GM12878 (cell line): ENCODE results near the gene OR14C36. TPM values are rescaled to one million over a fixed set of nuclear protein-coding genes. Genes with fewer than 3 reads are reported as not detected.
"Not testable (repeated sequence)": the region's sequence is repeated elsewhere in the genome, so short reads cannot be mapped to it uniquely, and the experiment has no call there.

ENCODE experiments used
- ATAC-seq: fragments of 200-7000 bp; cut with Tn5 transposase; 3 replicates; pipeline ENCODE4 v1.9.1; 2020; ENCODE audit warnings: mild to moderate bottlenecking, moderate library complexity
- BruUV-seq: library from RNA; stranded (reverse); fragments of 400-500 nt; replicated peaks from 2 replicates; lab custom pipeline; 2021; lab: Mats Ljungman, UMichigan
- CTCF ChIA-PET: fragments of 300-600 bp; sonication (Branson Sonifier 250); formaldehyde crosslinking; extraction: SDS; loops from one replicate; lab custom pipeline; 2021; ENCODE audit warnings: inconsistent platforms; lab: Yijun Ruan, JAX
- POLR2A ChIA-PET: fragments of 350-600 bp; formaldehyde crosslinking; extraction: SDS; loops from one replicate; lab custom pipeline; 2021; ENCODE audit warnings: inconsistent platforms; lab: Charles Lee
- RAD21 ChIA-PET: fragments of 300-600 bp; sonication (Branson Sonifier 250); formaldehyde crosslinking; loops from one replicate; lab custom pipeline; 2023; ENCODE audit warnings: antibody characterized with exemption; ENCODE audit not compliant: unreplicated experiment; lab: Charles Lee
- SMC1A ChIA-PET: fragments of 300-600 bp; sonication (Branson Sonifier 250); formaldehyde crosslinking; loops from one replicate; lab custom pipeline; 2023; ENCODE audit not compliant: unreplicated experiment, uncharacterized antibody; lab: Charles Lee
- DNase-seq: peaks from one replicate; pipeline ENCODE4 v3.0.0-alpha.2; 2011; ENCODE audit warnings: low read depth, low spot score
- FAIRE-seq: peaks from 3 replicates; lab custom pipeline; 2011; peaks lifted over from hg19 to GRCh38; lab: Jason Lieb, UNC
- H2AFZ ChIP-seq: 2 replicates; pipeline ENCODE4 v1.6.0; 2011; ENCODE audit warnings: low read depth, low read length, control low read depth; ENCODE audit not compliant: control insufficient read depth
- H3K27ac ChIP-seq: 2 replicates; pipeline ENCODE4 v1.5.1; 2011; ENCODE audit warnings: control low read depth; ENCODE audit not compliant: control insufficient read depth, insufficient read depth
- H3K27me3 ChIP-seq, 2 experiments: replicated peaks in 1 of 2; 2 replicates each; pipeline versions ENCODE4 v1.6.0 to v1.6.1; 2011; ENCODE audit warnings: low read length in 1 of 2; ENCODE audit not compliant: control insufficient read depth in 2 of 2, insufficient read depth in 2 of 2
- H3K36me3 ChIP-seq, 2 experiments: 2 replicates each; pipeline ENCODE4 v1.5.1; 2011; ENCODE audit warnings: low read length in 1 of 2; ENCODE audit not compliant: control insufficient read depth in 2 of 2, insufficient read depth in 2 of 2
- H3K4me1 ChIP-seq: 2 replicates; pipeline ENCODE4 v1.6.1; 2011; ENCODE audit warnings: mild to moderate bottlenecking, low read length, moderate library complexity, mixed read lengths; ENCODE audit not compliant: control insufficient read depth, insufficient read depth
- H3K4me2 ChIP-seq: 2 replicates; pipeline ENCODE4 v1.6.0; 2011; ENCODE audit warnings: control low read depth; ENCODE audit not compliant: control insufficient read depth, insufficient read depth
- H3K4me3 ChIP-seq: fragments of 200-600 bp; sonication (generic); 2 replicates; pipeline ENCODE4 v1.5.1; 2016
- H3K79me2 ChIP-seq: 2 replicates; pipeline ENCODE4 v1.6.0; 2011; ENCODE audit warnings: low read length; ENCODE audit not compliant: control insufficient read depth, insufficient read depth
- H3K9ac ChIP-seq: 2 replicates; pipeline ENCODE4 v1.8.0; 2011; ENCODE audit warnings: low read length, control low read depth, mixed read lengths; ENCODE audit not compliant: control insufficient read depth, insufficient read depth
- H3K9me3 ChIP-seq: replicated peaks from 3 replicates; pipeline ENCODE4 v1.5.1; 2011; ENCODE audit warnings: mild to moderate bottlenecking, low read length; ENCODE audit not compliant: control insufficient read depth, insufficient read depth
- H4K20me1 ChIP-seq: 2 replicates; pipeline ENCODE4 v1.6.0; 2011; ENCODE audit not compliant: control insufficient read depth, insufficient read depth
- CREB1 ChIP-seq: IDR thresholded peaks from 2 replicates; pipeline ENCODE4 v1.6.1; 2012; ENCODE audit warnings: low read depth, mild to moderate bottlenecking, inconsistent platforms
- EP300 ChIP-seq, 2 experiments: fragments of 150-350 bp in 1 of 2; IDR thresholded peaks; 2 replicates each; pipeline ENCODE4 v1.6.1; 2011 to 2012; ENCODE audit warnings: low read depth in 2 of 2, low read length in 2 of 2, borderline replicate concordance in 1 of 2, improper control_type of control experiment in 1 of 2, inconsistent platforms in 1 of 2; ENCODE audit not compliant: control insufficient read depth in 1 of 2
- MTA3 ChIP-seq: IDR thresholded peaks from 2 replicates; pipeline ENCODE4 v1.6.1; 2012; ENCODE audit warnings: low read length, inconsistent platforms, borderline replicate concordance
- ZNF217 ChIP-seq: fragments of 450-650 bp; IDR thresholded peaks from 2 replicates; pipeline ENCODE4 v1.6.1; 2017; ENCODE audit warnings: antibody characterized with exemption, mild to moderate bottlenecking
- WGBS: methylation state at CpG from one replicate; pipeline ENCODE4 v1.1.6; 2016; ENCODE audit warnings: low lambda C conversion rate; ENCODE audit not compliant: insufficient replicate concordance, insufficient coverage; ENCODE audit errors: missing lambda C conversion rate; 5-methylcytosine and 5-hydroxymethylcytosine counted together
- in situ Hi-C: fragments of 300-500 bp; cut with MboI; formaldehyde crosslinking; loops from 9 replicates; pipeline ENCODE4 v1.14.3; 2018; ENCODE audit warnings: mixed read lengths
- intact Hi-C: fragments of 100-400 bp; cut with micrococcal nuclease; formaldehyde crosslinking; loops from one replicate; pipeline ENCODE4 v1.14.2; 2022; ENCODE audit not compliant: unreplicated experiment
- polyA plus RNA-seq, 11 experiments: library from polyadenylated mRNA; depleted of rRNA in 4 of 11; unstranded in 6 of 11; stranded (reverse) in 5 of 11; fragments of >200 nt; fragmentation: Nextera tagmentation in 4 of 11; fragmentation: Illumina TruSeq in 1 of 11; extraction: Ambion mirVana in 4 of 11; extraction: Trizol in 1 of 11; gene quantifications; 1 replicate in 1 of 11; 2 replicates in 10 of 11; pipeline versions ENCODE4 v1.2.1 to v1.2.3, GENCODE V29; 2011 to 2016; ENCODE audit warnings: inconsistent platforms in 2 of 11, missing spikeins in 2 of 11, low read depth in 1 of 11
- total RNA-seq, 4 experiments: library from RNA; depleted of rRNA in 3 of 4; stranded (reverse); fragments of >200 nt in 3 of 4; fragmentation: Illumina TruSeq in 1 of 4; extraction: Trizol in 1 of 4; gene quantifications; 2 replicates each; pipeline versions ENCODE4 v1.2.1 to v1.2.3, GENCODE V29; 2013 to 2021
- TF ChIP-seq, protein P1 (sequence below): IDR thresholded peaks from 2 replicates; pipeline ENCODE4 v1.6.1; 2012; ENCODE audit warnings: low read depth, low read length, improper control_type of control experiment
- TF ChIP-seq, protein P2 (sequence below): fragments of 450-650 bp; IDR thresholded peaks from 2 replicates; pipeline ENCODE4 v1.6.1; 2017; ENCODE audit warnings: mild to moderate bottlenecking, moderate library complexity

OR14C36 gene
- total and polyA plus RNA-seq, 10 of the 15 experiments (the other 5 are each of a cell fraction or from before 2014, with no cell fraction given): not detected

DNA sequence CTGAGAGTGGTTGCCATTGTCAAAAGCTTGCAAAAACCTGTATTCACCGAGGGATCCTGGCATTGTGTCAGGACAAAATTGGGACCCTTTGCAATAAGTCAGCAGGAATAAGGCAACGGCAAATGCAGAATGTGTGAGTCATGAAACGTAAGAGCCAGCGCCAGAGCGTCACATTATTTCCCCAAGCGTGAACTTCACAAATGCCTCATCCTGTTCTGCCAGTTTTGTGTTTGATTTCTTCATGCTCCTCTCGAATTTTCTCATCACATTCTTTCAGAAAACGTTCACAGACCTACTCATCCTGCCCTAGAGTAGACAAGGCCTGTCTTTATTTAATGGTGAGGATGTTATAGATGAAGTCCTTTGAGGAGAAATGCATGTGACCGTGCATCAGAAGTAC is 42.9 kb upstream of the OR14C36 start:
- H3K79me2 ChIP-seq, FAIRE-seq, H3K4me1 ChIP-seq, SMC1A ChIA-PET, H3K9ac ChIP-seq, CTCF ChIA-PET, POLR2A ChIA-PET, H3K27ac ChIP-seq, H4K20me1 ChIP-seq, H3K4me2 ChIP-seq, ATAC-seq, H3K36me3 ChIP-seq, BruUV-seq, RAD21 ChIA-PET, intact Hi-C loops, H3K27me3 ChIP-seq, H3K4me3 ChIP-seq, H3K9me3 ChIP-seq, in situ Hi-C loops, H2AFZ ChIP-seq, DNase-seq: not testable (repeated sequence)
- 48% methylated on average over 6 of the region's 9 CpGs for WGBS

DNA sequence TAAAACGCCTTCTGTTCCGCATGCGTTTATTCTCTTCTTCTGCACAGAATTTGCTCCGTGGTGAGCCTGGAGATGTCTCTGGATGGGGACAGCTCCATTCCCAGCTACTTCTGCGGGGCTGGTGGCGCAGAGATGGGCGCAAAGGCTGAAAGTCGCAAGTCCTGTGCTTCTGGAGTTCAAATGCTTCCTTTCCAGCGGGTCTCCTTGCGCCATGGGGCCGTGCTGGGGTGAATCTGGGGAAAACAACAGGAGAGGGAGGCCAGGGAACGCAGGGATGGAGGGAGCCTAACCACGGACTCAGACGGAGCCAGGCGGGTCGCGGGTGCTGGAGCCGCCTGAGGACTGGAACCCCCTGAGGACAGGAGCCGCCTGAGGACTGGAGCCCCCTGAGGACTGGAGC is 42.5 kb upstream of the OR14C36 start:
- no peaks in the 10 kb centered on the region for H3K27me3 ChIP-seq
- POLR2A ChIA-PET: no interaction called here
- H3K27ac ChIP-seq: no peak overlapping the region
- SMC1A ChIA-PET: no interaction called here
- TF ChIP-seq, protein P1, sequence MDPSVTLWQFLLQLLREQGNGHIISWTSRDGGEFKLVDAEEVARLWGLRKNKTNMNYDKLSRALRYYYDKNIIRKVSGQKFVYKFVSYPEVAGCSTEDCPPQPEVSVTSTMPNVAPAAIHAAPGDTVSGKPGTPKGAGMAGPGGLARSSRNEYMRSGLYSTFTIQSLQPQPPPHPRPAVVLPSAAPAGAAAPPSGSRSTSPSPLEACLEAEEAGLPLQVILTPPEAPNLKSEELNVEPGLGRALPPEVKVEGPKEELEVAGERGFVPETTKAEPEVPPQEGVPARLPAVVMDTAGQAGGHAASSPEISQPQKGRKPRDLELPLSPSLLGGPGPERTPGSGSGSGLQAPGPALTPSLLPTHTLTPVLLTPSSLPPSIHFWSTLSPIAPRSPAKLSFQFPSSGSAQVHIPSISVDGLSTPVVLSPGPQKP: no peak
- TF ChIP-seq ZNF217 (no peak), CREB1 (no peak), MTA3 (no peak), EP300 (IDR thresholded peaks at IDR 0.05; ENCODE audit: borderline replicate concordance in 1 of 2, control insufficient read depth in 1 of 2, low read depth in 2 of 2, low read length in 2 of 2) (no peak)
- TF ChIP-seq, protein P2, sequence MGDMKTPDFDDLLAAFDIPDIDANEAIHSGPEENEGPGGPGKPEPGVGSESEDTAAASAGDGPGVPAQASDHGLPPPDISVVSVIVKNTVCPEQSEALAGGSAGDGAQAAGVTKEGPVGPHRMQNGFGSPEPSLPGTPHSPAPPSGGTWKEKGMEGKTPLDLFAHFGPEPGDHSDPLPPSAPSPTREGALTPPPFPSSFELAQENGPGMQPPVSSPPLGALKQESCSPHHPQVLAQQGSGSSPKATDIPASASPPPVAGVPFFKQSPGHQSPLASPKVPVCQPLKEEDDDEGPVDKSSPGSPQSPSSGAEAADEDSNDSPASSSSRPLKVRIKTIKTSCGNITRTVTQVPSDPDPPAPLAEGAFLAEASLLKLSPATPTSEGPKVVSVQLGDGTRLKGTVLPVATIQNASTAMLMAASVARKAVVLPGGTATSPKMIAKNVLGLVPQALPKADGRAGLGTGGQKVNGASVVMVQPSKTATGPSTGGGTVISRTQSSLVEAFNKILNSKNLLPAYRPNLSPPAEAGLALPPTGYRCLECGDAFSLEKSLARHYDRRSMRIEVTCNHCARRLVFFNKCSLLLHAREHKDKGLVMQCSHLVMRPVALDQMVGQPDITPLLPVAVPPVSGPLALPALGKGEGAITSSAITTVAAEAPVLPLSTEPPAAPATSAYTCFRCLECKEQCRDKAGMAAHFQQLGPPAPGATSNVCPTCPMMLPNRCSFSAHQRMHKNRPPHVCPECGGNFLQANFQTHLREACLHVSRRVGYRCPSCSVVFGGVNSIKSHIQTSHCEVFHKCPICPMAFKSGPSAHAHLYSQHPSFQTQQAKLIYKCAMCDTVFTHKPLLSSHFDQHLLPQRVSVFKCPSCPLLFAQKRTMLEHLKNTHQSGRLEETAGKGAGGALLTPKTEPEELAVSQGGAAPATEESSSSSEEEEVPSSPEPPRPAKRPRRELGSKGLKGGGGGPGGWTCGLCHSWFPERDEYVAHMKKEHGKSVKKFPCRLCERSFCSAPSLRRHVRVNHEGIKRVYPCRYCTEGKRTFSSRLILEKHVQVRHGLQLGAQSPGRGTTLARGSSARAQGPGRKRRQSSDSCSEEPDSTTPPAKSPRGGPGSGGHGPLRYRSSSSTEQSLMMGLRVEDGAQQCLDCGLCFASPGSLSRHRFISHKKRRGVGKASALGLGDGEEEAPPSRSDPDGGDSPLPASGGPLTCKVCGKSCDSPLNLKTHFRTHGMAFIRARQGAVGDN: no peak
- TF ChIP-seq, all 136 proteins: peak for 0
- BruUV-seq: no TSS peak
- Histone ChIP-seq H3K9me3 (no peaks in the 10 kb centered on the region), H3K4me1 (no peaks in the 10 kb centered on the region), H4K20me1 (no peaks in the 10 kb centered on the region), H2AFZ (no peak overlapping the region), H3K4me3 (no peak overlapping the region), H3K79me2 (no peaks in the 10 kb centered on the region), H3K4me2 (no peak overlapping the region), H3K9ac (no peak overlapping the region), H3K36me3 (no peaks in the 10 kb centered on the region)
- ATAC-seq: no peak
- DNase-seq: no peak
- WGBS: 64% methylated on average over 18 of the region's 19 CpGs
- ChIA-PET RAD21 (no interaction called here), CTCF (no interaction called here)
- no peak for FAIRE-seq
- in situ Hi-C loops: no loop called here
- intact Hi-C loops: no loop called here
